Gastrocnemius medialis (tissue), 4 donors: ENCODE data around the gene CFDP1. TPM values are rescaled to one million over a fixed set of nuclear protein-coding genes. Genes with fewer than 3 reads are reported as not detected.
A peak's percentile ranks its signal among the peaks of the same experiment; 100 is the strongest.

ENCODE experiments used
- ATAC-seq, 2 donors: fragments of 150-250 bp; one replicate each; pipeline ENCODE4 v1.9.1; 2016
- DNase-seq, 2 donors: peaks; one replicate each; pipeline ENCODE4 v3.0.0-alpha.2; 2019
- H3K27ac ChIP-seq, 4 donors: fragments of 200-600 bp; sonication (generic); 1 replicate in 1 of 4; 2 replicates in 3 of 4; pipeline ENCODE4 v1.5.1; 2016 to 2018; ENCODE audit warnings: mild to moderate bottlenecking in 2 of 4, moderate library complexity in 1 of 4
- H3K27me3 ChIP-seq, 3 donors: fragments of 200-600 bp; sonication (generic) in 2 of 3; 1 replicate in 1 of 3; 2 replicates in 2 of 3; pipeline versions ENCODE4 v1.5.1 to v1.6.0; 2016 to 2019; ENCODE audit warnings: mild to moderate bottlenecking in 1 of 3, moderate library complexity in 1 of 3
- H3K36me3 ChIP-seq, 2 donors: fragments of 200-600 bp; sonication (generic) in 1 of 2; one replicate each; pipeline ENCODE4 v1.5.1; 2017 to 2018
- H3K4me1 ChIP-seq, 2 donors: fragments of 200-600 bp; sonication (generic) in 1 of 2; one replicate each; pipeline ENCODE4 v1.5.1; 2016 to 2017; ENCODE audit warnings: mild to moderate bottlenecking in 2 of 2
- H3K4me3 ChIP-seq, 4 donors: fragments of 200-600 bp; sonication (generic) in 3 of 4; 1 replicate in 1 of 4; 2 replicates in 3 of 4; pipeline ENCODE4 v1.5.1; 2016 to 2019; ENCODE audit warnings: mild to moderate bottlenecking in 2 of 4
- H3K9me3 ChIP-seq, 3 donors: fragments of 200-600 bp; sonication (generic) in 2 of 3; 1 replicate in 1 of 3; 2 replicates in 2 of 3; pipeline ENCODE4 v1.5.1; 2016 to 2019
- CTCF ChIP-seq, 5 experiments: fragments of 450-650 bp in 3 of 5; fragments of 200-600 bp in 2 of 5; sonication (generic) in 2 of 5; IDR thresholded peaks in 4 of 5; conservative IDR thresholded peaks in 1 of 5; 1 replicate in 4 of 5; 2 replicates in 1 of 5; pipeline ENCODE4 v1.5.1; 2016 to 2019; ENCODE audit warnings: antibody characterized with exemption in 5 of 5, mild to moderate bottlenecking in 3 of 5, moderate library complexity in 3 of 5
- POLR2A ChIP-seq, 2 donors: fragments of 450-650 bp; IDR thresholded peaks; one replicate each; pipeline ENCODE4 v1.6.1; 2017; ENCODE audit warnings: antibody characterized with exemption in 2 of 2, mild to moderate bottlenecking in 2 of 2, moderate library complexity in 2 of 2
- in situ Hi-C, 4 donors: fragments of 200-750 bp; cut with MboI; loops; one replicate each; pipeline versions ENCODE4 v1.15.0 to v1.8.0; 2017; ENCODE audit warnings: low sequenced_read_pairs in 4 of 4
- intact Hi-C: fragments of 100-400 bp; cut with DNase I; formaldehyde crosslinking; loops from one replicate; pipeline ENCODE4 v1.15.1; 2023; ENCODE audit warnings: low total_unique reads
- total RNA-seq, 4 donors: library from RNA; depleted of rRNA; stranded (reverse); fragments of >200 nt; gene quantifications; one replicate each; pipeline versions ENCODE4 v1.1.0 to v1.2.3, GENCODE V29; 2016

CFDP1 gene
- total RNA-seq, 4 donors from 2014 or later: 20.4 to 28.6 (median 24.2) TPM

DNA sequence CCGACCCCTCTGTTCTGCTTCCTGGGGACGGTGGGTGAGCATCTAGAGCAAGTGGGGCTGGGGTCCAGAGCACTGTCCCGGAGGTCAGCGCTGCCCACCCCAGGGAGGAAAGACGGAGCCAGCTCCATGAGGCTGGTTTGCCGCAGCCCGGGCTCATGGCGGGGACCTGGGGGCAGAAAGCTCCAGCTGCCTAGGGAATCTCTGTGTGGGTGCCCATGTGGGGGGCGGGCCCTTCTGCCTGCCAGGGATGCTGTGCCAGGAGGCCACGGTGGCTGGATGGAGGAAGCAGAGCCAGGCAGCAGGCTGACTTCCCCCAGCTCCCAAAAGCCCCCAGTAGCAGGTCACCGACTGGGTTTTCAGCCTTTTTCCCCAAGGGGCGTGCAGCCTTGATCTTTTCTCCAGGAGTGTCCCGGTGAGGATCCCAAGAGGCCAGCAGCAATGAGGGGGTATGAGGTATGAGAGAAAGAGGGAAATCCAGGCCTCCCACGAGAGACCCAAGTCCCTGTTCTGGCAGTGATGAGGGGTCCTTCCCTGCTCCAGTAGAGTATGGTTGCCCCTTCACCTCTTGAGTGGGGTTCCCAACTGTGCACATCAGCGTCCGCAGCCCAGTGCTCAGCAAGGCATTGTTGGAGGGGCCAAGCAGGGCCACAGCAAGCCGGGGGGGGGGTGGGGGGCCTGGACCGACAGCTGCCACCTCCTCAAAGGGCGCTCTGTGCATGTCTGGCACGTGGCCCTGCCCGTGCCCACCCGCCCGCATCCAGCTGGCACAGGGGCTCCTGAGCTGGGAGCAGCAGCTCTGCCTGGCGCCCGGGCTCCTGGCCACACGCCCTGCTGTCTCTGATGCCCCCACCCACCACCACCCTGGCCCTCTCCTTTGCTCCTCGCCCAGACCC lies 166.3 kb downstream of the CFDP1 start:
- intact Hi-C loops (loop anchor here (10.0 kb wide), 1 partner anchor 152 kb away; the partner anchor contains the start of gene LDHD), in situ Hi-C loops (no loop called here)
- ATAC-seq: no peak
- H3K27ac ChIP-seq: peak overlapping the region; percentile 95 to 100 (median 98)
- H3K4me3 ChIP-seq: peak overlapping the region in 3 of 4 donors; percentile 75 to 97 (median 84)
- no peaks in the 10 kb centered on the region for H3K36me3 ChIP-seq
- TF ChIP-seq POLR2A (IDR thresholded peaks at IDR 0.05) (no peak), CTCF (IDR thresholded peaks at IDR 0.05 in 4 of 5, conservative IDR thresholded peaks at IDR 0.05 in 1 of 5) (no peak)
- H3K9me3 ChIP-seq: no peaks in the 10 kb centered on the region
- peaks cover 47 to 53% of the 10 kb centered on the region in 2 donors for H3K4me1 ChIP-seq
- peak in 1 of 2 donors; percentile 39 for DNase-seq
- no peaks in the 10 kb centered on the region for H3K27me3 ChIP-seq

DNA sequence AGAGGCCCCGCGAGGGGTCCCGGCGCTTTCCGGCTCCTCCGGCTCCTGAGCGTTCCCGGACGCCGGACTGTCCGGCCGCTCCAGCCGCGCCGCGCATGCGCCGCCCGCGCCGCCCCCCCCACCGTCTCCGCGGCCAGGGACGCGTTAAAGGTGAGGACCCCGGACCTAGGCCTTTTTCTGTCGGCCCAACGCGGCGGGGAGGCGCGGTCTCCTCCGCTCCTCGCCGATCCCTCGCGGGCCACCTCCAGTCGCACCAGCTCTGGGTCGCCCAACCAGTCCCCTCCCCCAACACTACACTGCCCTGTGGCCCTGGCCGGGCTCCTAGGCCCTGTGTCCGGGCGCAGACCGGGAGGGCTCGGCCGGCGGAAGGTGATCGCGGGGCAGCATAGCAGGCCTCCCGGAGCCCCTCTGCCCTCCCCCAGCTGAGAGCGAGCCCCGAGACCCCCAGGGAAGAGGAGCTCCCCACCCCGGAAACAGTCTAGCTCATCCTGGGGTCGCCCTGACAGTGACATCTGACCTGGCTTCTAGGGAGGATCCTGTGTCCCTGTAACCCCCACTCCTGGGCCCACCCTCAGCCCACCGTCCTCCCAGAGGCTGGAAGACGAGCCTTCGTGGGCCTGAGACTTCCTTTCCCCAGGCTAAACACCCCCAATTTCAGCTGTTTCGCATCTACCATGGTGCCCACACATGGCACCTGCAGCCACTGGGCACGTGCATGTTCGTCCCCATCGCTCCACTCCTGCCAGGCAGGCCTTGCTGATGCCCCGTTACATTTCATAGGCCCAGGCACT lies 167.2 kb downstream of the CFDP1 start:
- TF ChIP-seq CTCF (IDR thresholded peaks at IDR 0.05 in 4 of 5, conservative IDR thresholded peaks at IDR 0.05 in 1 of 5) (no peak), POLR2A (IDR thresholded peaks at IDR 0.05) (peak; percentile 97 to 98)
- DNase-seq: peak; percentile 70 to 86
- no peaks in the 10 kb centered on the region for H3K9me3 ChIP-seq
- in situ Hi-C loops: no loop called here
- intact Hi-C loops: loop anchor here (2.0 to 10.0 kb wide), 2 partner anchors 27 to 151 kb away; partner anchors contain the start of gene LDHD
- peak; percentile 37 to 51 for ATAC-seq
- no peaks in the 10 kb centered on the region for H3K27me3 ChIP-seq
- H3K27ac ChIP-seq: peak overlapping the region; percentile 95 to 100 (median 98)
- H3K4me1 ChIP-seq: peaks cover 56 to 62% of the 10 kb centered on the region in 2 donors
- peak overlapping the region; percentile 75 to 97 (median 90) for H3K4me3 ChIP-seq
- H3K36me3 ChIP-seq: no peaks in the 10 kb centered on the region

GRCh38 chr16:75264999-75265910 lies 168.0 kb downstream of the CFDP1 start:
- peak in 1 of 2 donors; percentile 23 for TF ChIP-seq POLR2A (IDR thresholded peaks at IDR 0.05)
- TF ChIP-seq CTCF (IDR thresholded peaks at IDR 0.05 in 4 of 5, conservative IDR thresholded peaks at IDR 0.05 in 1 of 5): no peak
- ATAC-seq (peak; percentile 22 to 25), DNase-seq (peak in 1 of 2 donors; percentile 72)
- Histone ChIP-seq H3K4me3 (peak overlapping the region; percentile 75 to 97 (median 90)), H3K27me3 (no peaks in the 10 kb centered on the region), H3K36me3 (no peaks in the 10 kb centered on the region), H3K27ac (peak overlapping the region; percentile 95 to 100 (median 98)), H3K9me3 (no peaks in the 10 kb centered on the region), H3K4me1 (peaks cover 64 to 70% of the 10 kb centered on the region in 2 donors)
- intact Hi-C loops: loop anchor here (2.0 to 10.0 kb wide), 2 partner anchors 26 to 150 kb away; partner anchors contain the start of gene LDHD
- in situ Hi-C loops: no loop called here
